ENCODE data around the gene SLC24A3. TPM values are rescaled to one million over a fixed set of nuclear protein-coding genes. Genes with fewer than 3 reads are reported as not detected.

SLC24A3 gene
- total RNA-seq, 1 experiment from 2014 or later = not detected

DNA sequence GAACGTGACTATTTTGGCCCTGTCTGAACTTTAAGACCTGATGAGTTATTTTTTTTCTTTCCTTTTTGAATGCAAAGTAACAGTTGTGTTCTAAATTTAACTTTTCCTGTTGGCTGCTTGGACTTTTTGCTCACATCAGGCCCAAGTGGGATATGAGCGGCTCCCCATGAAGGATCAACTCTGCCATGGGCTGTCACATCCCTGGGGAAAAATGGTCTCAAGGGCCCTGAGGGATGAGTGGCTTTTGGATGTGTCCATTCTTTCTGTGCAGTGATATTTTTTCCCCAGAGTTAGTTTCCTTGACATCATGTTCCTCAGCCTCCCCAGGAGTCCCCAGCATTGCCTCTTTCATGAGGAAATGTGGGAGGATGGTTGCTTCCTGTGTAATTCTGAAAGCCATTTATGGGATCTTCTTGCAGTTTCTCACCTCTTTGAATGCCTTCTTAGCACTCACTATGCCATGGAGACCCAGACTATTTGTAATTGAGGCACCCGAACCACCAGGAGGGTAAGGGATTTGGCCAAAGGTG, 92.5 kb downstream of the SLC24A3 start:
- no peak for TF ChIP-seq POLR2AphosphoS5 (IDR thresholded peaks at IDR 0.05; ENCODE audit: low read depth, low read length)
- no peak for TF ChIP-seq SIN3A (IDR thresholded peaks at IDR 0.05; ENCODE audit: borderline replicate concordance, insufficient read depth, low read depth, low read length)
- TF ChIP-seq REST (IDR thresholded peaks at IDR 0.05; ENCODE audit: insufficient read depth in 1 of 2, low read depth in 2 of 2, low read length in 1 of 2) = no peak
- ChIA-PET POLR2A (no interaction called here), CTCF (no interaction called here)
- ATAC-seq = no peak
- H3K4me1 ChIP-seq (ENCODE audit: control insufficient read depth, insufficient read depth, low read length) = no peaks in the 10 kb centered on the region
- no peak overlapping the region for H3K4me3 ChIP-seq (ENCODE audit: low read depth in 2 of 2, low read length in 2 of 2)
- in situ Hi-C loops (cut with HindIII; ENCODE audit: low pct_unique_long_range_greater_than_20kb, low sequenced_read_pairs) (no loop called here), intact Hi-C loops (cut with micrococcal nuclease; ENCODE audit: unreplicated experiment) (no loop called here)
- BruUV-seq (replicated peaks) = no TSS peak
- no peak for DNase-seq (ENCODE audit: low read depth, low spot score)
- no peak overlapping the region for H3K27ac ChIP-seq (ENCODE audit: low read length)
- no peaks in the 10 kb centered on the region for H3K27me3 ChIP-seq (ENCODE audit: control insufficient read depth, insufficient read depth, low read length)
- no peaks in the 10 kb centered on the region for H3K9me3 ChIP-seq (ENCODE audit: control insufficient read depth, insufficient read depth, low read depth, low read length)
- no peaks in the 10 kb centered on the region for H3K36me3 ChIP-seq (ENCODE audit: control insufficient read depth, insufficient read depth, low read length)

GRCh38 chr20:19308146-19308545, 95.7 kb downstream of the SLC24A3 start:
- TF ChIP-seq POLR2AphosphoS5 (IDR thresholded peaks at IDR 0.05; ENCODE audit: low read depth, low read length) (no peak), SIN3A (IDR thresholded peaks at IDR 0.05; ENCODE audit: borderline replicate concordance, insufficient read depth, low read depth, low read length) (no peak), TCF7L2 (IDR thresholded peaks at IDR 0.05; ENCODE audit: low read depth, low read length) (no peak), CTCF (IDR thresholded peaks at IDR 0.05) (no peak), REST (IDR thresholded peaks at IDR 0.05; ENCODE audit: insufficient read depth in 1 of 2, low read depth in 2 of 2, low read length in 1 of 2) (no peak)
- Histone ChIP-seq H3K4me1 (ENCODE audit: control insufficient read depth, insufficient read depth, low read length) (no peaks in the 10 kb centered on the region), H3K27me3 (ENCODE audit: control insufficient read depth, insufficient read depth, low read length) (no peaks in the 10 kb centered on the region; the same call in 1 of the 2 replicates), H3K4me3 (ENCODE audit: low read depth in 2 of 2, low read length in 2 of 2) (no peak overlapping the region), H3K9me3 (ENCODE audit: control insufficient read depth, insufficient read depth, low read depth, low read length) (no peaks in the 10 kb centered on the region), H3K36me3 (ENCODE audit: control insufficient read depth, insufficient read depth, low read length) (no peaks in the 10 kb centered on the region), H3K27ac (ENCODE audit: low read length) (no peak overlapping the region)
- ChIA-PET POLR2A (no interaction called here), CTCF (no interaction called here)
- intact Hi-C loops (cut with micrococcal nuclease; ENCODE audit: unreplicated experiment) = no loop called here
- BruUV-seq (replicated peaks) = no TSS peak
- ATAC-seq (no peak), DNase-seq (ENCODE audit: low read depth, low spot score) (no peak)
- in situ Hi-C loops (cut with HindIII; ENCODE audit: low pct_unique_long_range_greater_than_20kb, low sequenced_read_pairs) = no loop called here

Measured in Panc1 (cell line).